ENCODE measurements around the gene FBLN2.

Gene FBLN2

GRCh38 chr3:13651775-13652428 is 103.0 kb downstream of the FBLN2 start:
- DNase-seq: no peak

GRCh38 chr3:13652728-13653127 is 103.8 kb downstream of the FBLN2 start:
- DNase-seq: no peak

GRCh38 chr3:13653631-13654279 is 104.8 kb downstream of the FBLN2 start:
- DNase-seq: no peak

GRCh38 chr3:13654330-13655060 is 105.6 kb downstream of the FBLN2 start:
- no peak for DNase-seq

- no peak for DNase-seq
Measured at GRCh38 chr3:13655061-13655913, 106.4 kb downstream of the FBLN2 start.

- DNase-seq: no peak
Measured at GRCh38 chr3:13656584-13657301, 107.8 kb downstream of the FBLN2 start.

GRCh38 chr3:13657660-13658435 is 108.9 kb downstream of the FBLN2 start:
- DNase-seq: no peak

GRCh38 chr3:13658681-13659080 is 109.8 kb downstream of the FBLN2 start:
- no peak for DNase-seq

- DNase-seq: no peak
Measured at GRCh38 chr3:13659221-13659969, 110.5 kb downstream of the FBLN2 start.

GRCh38 chr3:13660042-13660874 is 111.3 kb downstream of the FBLN2 start:
- DNase-seq: no peak

- DNase-seq: no peak
Measured at GRCh38 chr3:13661121-13661520, 112.2 kb downstream of the FBLN2 start.

- DNase-seq: no peak
Measured at GRCh38 chr3:13662238-13662847, 113.4 kb downstream of the FBLN2 start.

GRCh38 chr3:13663781-13664535 is 115.0 kb downstream of the FBLN2 start:
- DNase-seq: no peak

- DNase-seq: no peak
Measured at GRCh38 chr3:13665582-13666226, 116.8 kb downstream of the FBLN2 start.

- no peak for DNase-seq
Measured at GRCh38 chr3:13666227-13666619, 117.3 kb downstream of the FBLN2 start.

- DNase-seq: no peak
Measured at GRCh38 chr3:13666781-13667709, 118.1 kb downstream of the FBLN2 start.

- DNase-seq: no peak
Measured at GRCh38 chr3:13668136-13668535, 119.2 kb downstream of the FBLN2 start.
